Activated naive CD8-positive, alpha-beta T cell (primary cell): ENCODE data around the gene BCL2L15.

Experiments
- H3K27ac Mint-ChIP-seq: one replicate; pipeline ENCODE4 v1.8.0; 2021; ENCODE audit warnings: mixed read lengths
- H3K27me3 Mint-ChIP-seq: one replicate; pipeline ENCODE4 v1.8.0; 2021; ENCODE audit warnings: mixed read lengths
- H3K36me3 Mint-ChIP-seq: one replicate; pipeline ENCODE4 v1.8.0; 2021; ENCODE audit warnings: mixed read lengths
- H3K4me1 Mint-ChIP-seq: one replicate; pipeline ENCODE4 v1.8.0; 2021; ENCODE audit warnings: low read depth, mixed read lengths
- H3K4me3 Mint-ChIP-seq: one replicate; pipeline ENCODE4 v1.8.0; 2021; ENCODE audit warnings: mild to moderate bottlenecking, mixed read lengths
- H3K9me3 Mint-ChIP-seq: one replicate; pipeline ENCODE4 v1.8.0; 2021; ENCODE audit warnings: low read depth, mixed read lengths

BCL2L15 gene

DNA sequence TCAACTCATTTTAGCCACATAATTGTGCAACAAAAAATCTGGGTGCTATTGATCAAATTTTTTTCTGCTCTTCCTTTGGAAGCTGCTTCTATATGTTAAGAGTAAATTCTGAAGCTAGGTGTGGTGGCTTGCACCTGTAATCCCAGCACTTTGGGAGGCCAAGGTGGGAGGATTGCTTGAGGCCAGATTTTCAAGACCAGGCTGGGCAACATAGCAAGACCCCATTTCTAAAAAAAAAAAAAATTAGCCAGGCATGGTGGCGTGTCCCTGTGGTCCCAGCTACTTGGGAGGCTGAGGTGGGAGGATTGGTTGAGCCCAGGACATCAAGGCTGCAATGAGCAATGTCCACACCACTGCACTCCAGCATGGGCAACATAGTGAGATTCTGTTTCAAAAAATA lies 50.8 kb downstream of the BCL2L15 start:
- no peaks in the 10 kb centered on the region for H3K27me3 Mint-ChIP-seq
- H3K9me3 Mint-ChIP-seq, result no peaks in the 10 kb centered on the region
- no peak overlapping the region for H3K27ac Mint-ChIP-seq

DNA sequence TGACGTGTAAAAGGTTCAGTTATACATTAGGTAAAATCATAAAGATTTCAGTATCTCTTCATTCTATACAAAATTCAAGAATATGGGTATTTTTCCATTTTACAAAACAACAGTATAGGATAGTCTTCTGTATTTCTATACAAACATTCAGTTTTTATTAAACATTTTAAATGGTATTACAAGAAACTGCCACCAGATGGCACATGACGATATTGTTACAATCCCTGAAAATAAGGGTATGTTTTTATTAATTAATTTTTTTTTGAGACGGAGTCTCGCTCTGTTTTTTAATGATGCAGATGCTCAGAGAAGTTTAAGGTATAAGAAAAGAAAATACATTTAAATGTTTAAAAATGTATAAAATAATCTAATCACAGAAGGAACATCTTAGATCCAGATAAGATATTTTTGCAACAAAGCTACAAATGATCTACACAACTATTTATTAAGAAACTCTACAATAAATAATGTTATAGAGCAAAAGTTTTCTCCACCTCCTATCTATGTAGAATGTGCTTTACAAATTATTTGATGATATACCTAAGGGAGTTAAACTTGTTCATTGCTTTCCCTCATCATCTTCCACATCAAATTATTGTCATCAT lies 51.6 kb downstream of the BCL2L15 start:
- no peak overlapping the region for H3K4me3 Mint-ChIP-seq
- peak overlapping the region; percentile 8 for H3K27ac Mint-ChIP-seq
- no peaks in the 10 kb centered on the region for H3K9me3 Mint-ChIP-seq
- no peaks in the 10 kb centered on the region for H3K27me3 Mint-ChIP-seq
- peaks cover 21% of the 10 kb centered on the region for H3K36me3 Mint-ChIP-seq
- H3K4me1 Mint-ChIP-seq, result peaks cover 5% of the 10 kb centered on the region

More for the DNA sequence above, 50.8 kb downstream of the BCL2L15 start:
- Mint-ChIP-seq H3K4me1 (peaks cover 5% of the 10 kb centered on the region), H3K36me3 (peaks cover 25% of the 10 kb centered on the region), H3K4me3 (no peak overlapping the region)

DNA sequence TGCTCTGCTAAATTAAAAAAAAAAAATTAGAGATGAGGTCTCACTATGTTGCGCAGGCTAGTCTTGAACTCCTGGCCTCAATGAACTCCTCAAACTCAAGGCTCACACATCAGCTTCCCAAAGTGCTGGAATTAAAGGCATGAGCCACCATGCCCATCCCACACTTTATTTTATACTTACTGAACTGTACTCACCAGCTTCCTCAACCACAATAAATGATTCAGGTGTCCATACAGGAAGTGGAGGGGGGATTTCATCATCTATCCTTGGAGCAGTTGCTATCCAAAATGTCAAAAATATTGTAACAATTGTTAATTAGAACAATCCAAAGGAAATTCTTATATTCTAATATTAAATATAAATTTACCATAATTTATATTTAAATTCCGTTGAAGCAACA lies 52.7 kb downstream of the BCL2L15 start:
- H3K4me3 Mint-ChIP-seq, result no peak overlapping the region
- H3K4me1 Mint-ChIP-seq, result peaks cover 5% of the 10 kb centered on the region
- no peaks in the 10 kb centered on the region for H3K27me3 Mint-ChIP-seq
- peaks cover 18% of the 10 kb centered on the region for H3K36me3 Mint-ChIP-seq
- no peak overlapping the region for H3K27ac Mint-ChIP-seq
- no peaks in the 10 kb centered on the region for H3K9me3 Mint-ChIP-seq
